ENCODE data around the gene DRG2.

DRG2 gene

DNA sequence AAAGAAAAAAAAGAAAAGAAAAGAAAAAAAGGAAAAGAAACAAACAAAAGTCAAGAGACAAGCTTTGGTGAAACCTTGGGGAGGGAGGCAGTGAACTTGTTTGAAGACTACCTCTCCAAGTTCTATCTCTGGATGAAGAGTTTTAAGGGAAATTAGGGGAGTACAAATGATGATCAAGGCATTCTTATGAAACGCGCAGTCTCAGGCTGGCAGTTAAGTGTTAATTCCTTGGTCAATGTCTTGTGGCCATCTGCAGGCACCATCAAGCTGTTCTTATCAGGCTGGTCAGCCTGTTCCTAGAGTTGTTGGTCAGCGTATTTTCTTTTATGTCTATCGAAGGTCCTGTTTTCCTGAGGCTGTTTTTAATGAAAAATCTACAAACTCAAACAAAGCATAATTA lies 8.2 kb upstream of the DRG2 start:
- H3K79me2 ChIP-seq (ENCODE audit: insufficient read depth, low read length): no peaks in the 10 kb centered on the region
- H3K27me3 ChIP-seq (ENCODE audit: insufficient read depth, low read length, poor library complexity, severe bottlenecking): no peaks in the 10 kb centered on the region
- no peaks in the 10 kb centered on the region for H3K9me2 ChIP-seq (replicated peaks; ENCODE audit: low read depth, low read length)
- H3K4me2 ChIP-seq (ENCODE audit: low read depth, low read length, poor library complexity, severe bottlenecking): no peak overlapping the region
- H4K20me1 ChIP-seq (ENCODE audit: insufficient read depth, low read length, poor library complexity, severe bottlenecking): no peaks in the 10 kb centered on the region
- H3K9me3 ChIP-seq (ENCODE audit: insufficient read depth, low read depth, low read length): no peaks in the 10 kb centered on the region
- no peak overlapping the region for H3K9ac ChIP-seq (ENCODE audit: low read depth, low read length, poor library complexity, severe bottlenecking)
- TF ChIP-seq EZH2phosphoT487 (IDR thresholded peaks at IDR 0.05; ENCODE audit: borderline replicate concordance): no peak
- TF ChIP-seq, protein P1, sequence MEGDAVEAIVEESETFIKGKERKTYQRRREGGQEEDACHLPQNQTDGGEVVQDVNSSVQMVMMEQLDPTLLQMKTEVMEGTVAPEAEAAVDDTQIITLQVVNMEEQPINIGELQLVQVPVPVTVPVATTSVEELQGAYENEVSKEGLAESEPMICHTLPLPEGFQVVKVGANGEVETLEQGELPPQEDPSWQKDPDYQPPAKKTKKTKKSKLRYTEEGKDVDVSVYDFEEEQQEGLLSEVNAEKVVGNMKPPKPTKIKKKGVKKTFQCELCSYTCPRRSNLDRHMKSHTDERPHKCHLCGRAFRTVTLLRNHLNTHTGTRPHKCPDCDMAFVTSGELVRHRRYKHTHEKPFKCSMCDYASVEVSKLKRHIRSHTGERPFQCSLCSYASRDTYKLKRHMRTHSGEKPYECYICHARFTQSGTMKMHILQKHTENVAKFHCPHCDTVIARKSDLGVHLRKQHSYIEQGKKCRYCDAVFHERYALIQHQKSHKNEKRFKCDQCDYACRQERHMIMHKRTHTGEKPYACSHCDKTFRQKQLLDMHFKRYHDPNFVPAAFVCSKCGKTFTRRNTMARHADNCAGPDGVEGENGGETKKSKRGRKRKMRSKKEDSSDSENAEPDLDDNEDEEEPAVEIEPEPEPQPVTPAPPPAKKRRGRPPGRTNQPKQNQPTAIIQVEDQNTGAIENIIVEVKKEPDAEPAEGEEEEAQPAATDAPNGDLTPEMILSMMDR (conservative IDR thresholded peaks at IDR 0.05; ENCODE audit: low read length): no peak
- no peaks in the 10 kb centered on the region for H3K4me1 ChIP-seq (ENCODE audit: insufficient read depth, low read length, poor library complexity, severe bottlenecking)
- no peak overlapping the region for H3K4me3 ChIP-seq (ENCODE audit: low read length, poor library complexity, severe bottlenecking)
- H2AFZ ChIP-seq (ENCODE audit: low read length): no peak overlapping the region
- H3F3A ChIP-seq (ENCODE audit: low read depth): no peaks in the 10 kb centered on the region
- no peaks in the 10 kb centered on the region for H3K36me3 ChIP-seq (ENCODE audit: insufficient read depth, low read length)

DNA sequence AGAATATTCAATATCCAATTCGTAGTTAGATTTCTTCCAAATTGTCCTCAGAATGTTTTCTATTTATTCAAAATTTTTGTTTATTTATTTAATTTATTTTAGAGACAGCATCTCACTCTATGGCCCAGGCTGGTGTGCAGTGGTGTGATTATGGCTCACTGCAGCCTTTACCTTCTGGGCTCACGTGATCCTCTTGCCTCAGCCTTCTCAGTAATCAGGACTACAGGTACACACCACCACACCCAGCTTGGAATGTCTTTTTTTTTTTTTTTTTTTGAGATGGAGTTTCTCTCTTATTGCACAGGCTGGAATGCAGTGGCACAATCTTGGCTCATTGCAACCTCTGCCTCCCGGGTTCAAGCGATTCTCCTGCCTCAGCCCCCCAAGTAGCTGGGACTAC lies 3.5 kb upstream of the DRG2 start:
- Histone ChIP-seq H3K4me2 (ENCODE audit: low read depth, low read length, poor library complexity, severe bottlenecking) (no peak overlapping the region), H3K9ac (ENCODE audit: low read depth, low read length, poor library complexity, severe bottlenecking) (no peak overlapping the region), H2AFZ (ENCODE audit: low read length) (no peak overlapping the region), H3K4me1 (ENCODE audit: insufficient read depth, low read length, poor library complexity, severe bottlenecking) (peaks cover 9% of the 10 kb centered on the region), H3K27me3 (ENCODE audit: insufficient read depth, low read length, poor library complexity, severe bottlenecking) (peaks cover 5% of the 10 kb centered on the region), H3K4me3 (ENCODE audit: low read length, poor library complexity, severe bottlenecking) (no peak overlapping the region), H3K9me3 (ENCODE audit: insufficient read depth, low read depth, low read length) (no peaks in the 10 kb centered on the region), H3K79me2 (ENCODE audit: insufficient read depth, low read length) (peaks cover 22% of the 10 kb centered on the region), H3F3A (ENCODE audit: low read depth) (no peaks in the 10 kb centered on the region), H4K20me1 (ENCODE audit: insufficient read depth, low read length, poor library complexity, severe bottlenecking) (no peaks in the 10 kb centered on the region), H3K36me3 (ENCODE audit: insufficient read depth, low read length) (no peaks in the 10 kb centered on the region), H3K9me2 (replicated peaks; ENCODE audit: low read depth, low read length) (no peaks in the 10 kb centered on the region)
- TF ChIP-seq EZH2phosphoT487 (IDR thresholded peaks at IDR 0.05; ENCODE audit: borderline replicate concordance): no peak
- TF ChIP-seq, protein P1 (conservative IDR thresholded peaks at IDR 0.05; ENCODE audit: low read length): no peak

DNA sequence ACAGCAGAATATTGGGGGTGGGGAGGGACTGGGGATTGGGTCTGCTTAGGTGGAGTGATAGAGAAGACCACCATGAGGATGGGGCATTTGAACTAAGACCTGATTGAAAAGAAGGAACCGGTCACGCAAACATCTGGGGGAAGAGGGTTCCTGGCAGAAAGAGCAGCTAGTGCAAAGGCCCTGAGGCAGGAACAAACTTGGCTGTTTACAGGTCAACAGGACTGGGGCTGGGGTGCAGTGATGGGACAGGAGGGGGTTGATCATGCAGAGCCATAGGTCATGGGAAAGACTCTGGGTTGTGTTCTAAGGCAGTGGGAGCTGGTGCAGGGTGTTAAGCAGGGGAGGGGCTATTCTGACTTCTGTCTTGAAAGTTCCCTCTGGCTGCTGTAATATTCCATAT lies 1.9 kb downstream of the DRG2 start:
- no peak for TF ChIP-seq EZH2phosphoT487 (IDR thresholded peaks at IDR 0.05; ENCODE audit: borderline replicate concordance)
- TF ChIP-seq, protein P1 (conservative IDR thresholded peaks at IDR 0.05; ENCODE audit: low read length): no peak
- Histone ChIP-seq H3F3A (ENCODE audit: low read depth) (no peaks in the 10 kb centered on the region), H2AFZ (ENCODE audit: low read length) (no peak overlapping the region), H3K4me2 (ENCODE audit: low read depth, low read length, poor library complexity, severe bottlenecking) (peak overlapping the region; percentile 94), H3K9me3 (ENCODE audit: insufficient read depth, low read depth, low read length) (no peaks in the 10 kb centered on the region), H3K79me2 (ENCODE audit: insufficient read depth, low read length) (peaks cover 30% of the 10 kb centered on the region), H3K9me2 (replicated peaks; ENCODE audit: low read depth, low read length) (no peaks in the 10 kb centered on the region), H3K4me3 (ENCODE audit: low read length, poor library complexity, severe bottlenecking) (peak overlapping the region; percentile 99), H3K27me3 (ENCODE audit: insufficient read depth, low read length, poor library complexity, severe bottlenecking) (peaks cover 5% of the 10 kb centered on the region), H3K4me1 (ENCODE audit: insufficient read depth, low read length, poor library complexity, severe bottlenecking) (peaks cover 15% of the 10 kb centered on the region), H3K9ac (ENCODE audit: low read depth, low read length, poor library complexity, severe bottlenecking) (peak overlapping the region; percentile 95), H3K36me3 (ENCODE audit: insufficient read depth, low read length) (peaks cover 4% of the 10 kb centered on the region; the same call in 1 of the 2 replicates), H4K20me1 (ENCODE audit: insufficient read depth, low read length, poor library complexity, severe bottlenecking) (no peaks in the 10 kb centered on the region)
